ENCODE measurements around the gene CARMIL1.

DNA sequence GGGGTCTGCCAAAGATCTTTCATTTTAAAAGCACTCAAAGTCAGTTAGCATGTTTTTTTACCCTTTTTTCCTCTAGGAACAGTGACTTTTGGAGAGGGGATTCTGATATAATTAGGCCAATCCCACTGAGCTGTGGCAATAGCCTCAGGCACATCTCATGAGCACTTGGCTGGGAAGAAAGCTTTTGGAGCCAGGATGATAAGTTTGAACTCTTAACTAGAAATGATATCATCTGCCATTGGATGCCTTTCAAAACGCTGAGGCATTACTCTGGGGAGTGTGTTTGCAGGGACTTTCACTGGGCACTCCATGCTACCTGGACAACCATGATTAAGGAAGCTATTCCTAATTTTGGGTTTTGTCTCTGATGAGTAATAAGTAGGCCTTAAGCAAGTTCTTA, 376.5 kb downstream of the CARMIL1 start:
- TF ChIP-seq POLR2AphosphoS5 (IDR thresholded peaks at IDR 0.05), result no peak
- TF ChIP-seq, protein P1, sequence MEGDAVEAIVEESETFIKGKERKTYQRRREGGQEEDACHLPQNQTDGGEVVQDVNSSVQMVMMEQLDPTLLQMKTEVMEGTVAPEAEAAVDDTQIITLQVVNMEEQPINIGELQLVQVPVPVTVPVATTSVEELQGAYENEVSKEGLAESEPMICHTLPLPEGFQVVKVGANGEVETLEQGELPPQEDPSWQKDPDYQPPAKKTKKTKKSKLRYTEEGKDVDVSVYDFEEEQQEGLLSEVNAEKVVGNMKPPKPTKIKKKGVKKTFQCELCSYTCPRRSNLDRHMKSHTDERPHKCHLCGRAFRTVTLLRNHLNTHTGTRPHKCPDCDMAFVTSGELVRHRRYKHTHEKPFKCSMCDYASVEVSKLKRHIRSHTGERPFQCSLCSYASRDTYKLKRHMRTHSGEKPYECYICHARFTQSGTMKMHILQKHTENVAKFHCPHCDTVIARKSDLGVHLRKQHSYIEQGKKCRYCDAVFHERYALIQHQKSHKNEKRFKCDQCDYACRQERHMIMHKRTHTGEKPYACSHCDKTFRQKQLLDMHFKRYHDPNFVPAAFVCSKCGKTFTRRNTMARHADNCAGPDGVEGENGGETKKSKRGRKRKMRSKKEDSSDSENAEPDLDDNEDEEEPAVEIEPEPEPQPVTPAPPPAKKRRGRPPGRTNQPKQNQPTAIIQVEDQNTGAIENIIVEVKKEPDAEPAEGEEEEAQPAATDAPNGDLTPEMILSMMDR (IDR thresholded peaks at IDR 0.05), result no peak
